Measurements from ENCODE around the gene TBC1D22A. TPM values are rescaled to one million over a fixed set of nuclear protein-coding genes. Genes with fewer than 3 reads are reported as not detected.

Gene TBC1D22A
- total and polyA plus RNA-seq, 2 experiments from 2014 or later = 9.6 to 13.3 TPM

DNA sequence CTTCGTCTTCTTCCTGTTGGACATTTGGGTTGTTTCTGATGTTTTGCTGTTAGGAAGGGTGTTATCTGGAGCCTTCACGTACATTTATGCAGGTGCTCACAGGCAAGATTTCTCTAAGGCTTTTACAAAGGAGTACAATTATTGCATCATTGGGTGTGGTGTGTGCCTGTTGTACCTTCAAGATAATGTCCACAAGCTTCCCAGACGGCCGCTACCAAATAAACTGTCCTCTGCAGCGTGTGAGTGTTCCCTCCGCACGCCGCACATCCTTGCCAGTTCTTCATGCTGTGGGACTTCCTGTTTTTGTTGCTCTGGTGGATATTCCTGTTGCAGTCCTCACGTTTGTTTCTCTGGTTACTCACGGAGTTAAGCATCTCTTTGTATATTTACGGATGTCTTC, 133.3 kb downstream of the TBC1D22A start:
- Mint-ChIP-seq H3K9me3 (no peaks in the 10 kb centered on the region), H3K36me3 (ENCODE audit: low read depth) (peaks cover 14% of the 10 kb centered on the region), H3K4me1 (no peaks in the 10 kb centered on the region), H3K27me3 (ENCODE audit: insufficient read depth, low read depth, poor library complexity) (no peaks in the 10 kb centered on the region), H3K27ac (no peak overlapping the region), H3K4me3 (no peak overlapping the region)
- Histone ChIP-seq H3K79me2 (replicated peaks; ENCODE audit: insufficient read depth) (0 out of 2 replicates have a peak, but pooled peaks cover 4% of the 10 kb centered on the region), H3K27ac (ENCODE audit: low read depth) (0 out of 2 replicates have a peak overlapping the region, but pooled peaks have one; percentile 4), H2AFZ (no peak overlapping the region), H3K4me1 (ENCODE audit: insufficient read depth) (no peaks in the 10 kb centered on the region), H3K36me3 (ENCODE audit: insufficient read depth) (no peaks in the 10 kb centered on the region), H4K20me1 (replicated peaks; ENCODE audit: insufficient read depth) (no peaks in the 10 kb centered on the region), H3K9me2 (ENCODE audit: insufficient read depth) (no peaks in the 10 kb centered on the region), H3K27me3 (ENCODE audit: insufficient read depth) (no peaks in the 10 kb centered on the region), H3K4me3 (no peak overlapping the region), H3F3A (replicated peaks; ENCODE audit: low read depth) (no peaks in the 10 kb centered on the region), H3K4me2 (no peak overlapping the region)
- no peak for DNase-seq (ENCODE audit: low spot score)
- no peak for ATAC-seq
- no peak for TF ChIP-seq EZH2phosphoT487 (IDR thresholded peaks at IDR 0.05; ENCODE audit: unreplicated experiment)
- no peak for TF ChIP-seq CREB1 (CRISPR knock-in tag; IDR thresholded peaks at IDR 0.05; ENCODE audit: low read depth)
- TF ChIP-seq JUNB (IDR thresholded peaks at IDR 0.05; ENCODE audit: unreplicated experiment) = no peak
- no peak for TF ChIP-seq STAT1 (IDR thresholded peaks at IDR 0.05; ENCODE audit: unreplicated experiment)
- no peak for TF ChIP-seq NANOG (IDR thresholded peaks at IDR 0.05; ENCODE audit: borderline replicate concordance)
- TF ChIP-seq ZNF331 (CRISPR knock-in tag; IDR thresholded peaks at IDR 0.05; ENCODE audit: low read depth) = no peak
- TF ChIP-seq, protein P1, sequence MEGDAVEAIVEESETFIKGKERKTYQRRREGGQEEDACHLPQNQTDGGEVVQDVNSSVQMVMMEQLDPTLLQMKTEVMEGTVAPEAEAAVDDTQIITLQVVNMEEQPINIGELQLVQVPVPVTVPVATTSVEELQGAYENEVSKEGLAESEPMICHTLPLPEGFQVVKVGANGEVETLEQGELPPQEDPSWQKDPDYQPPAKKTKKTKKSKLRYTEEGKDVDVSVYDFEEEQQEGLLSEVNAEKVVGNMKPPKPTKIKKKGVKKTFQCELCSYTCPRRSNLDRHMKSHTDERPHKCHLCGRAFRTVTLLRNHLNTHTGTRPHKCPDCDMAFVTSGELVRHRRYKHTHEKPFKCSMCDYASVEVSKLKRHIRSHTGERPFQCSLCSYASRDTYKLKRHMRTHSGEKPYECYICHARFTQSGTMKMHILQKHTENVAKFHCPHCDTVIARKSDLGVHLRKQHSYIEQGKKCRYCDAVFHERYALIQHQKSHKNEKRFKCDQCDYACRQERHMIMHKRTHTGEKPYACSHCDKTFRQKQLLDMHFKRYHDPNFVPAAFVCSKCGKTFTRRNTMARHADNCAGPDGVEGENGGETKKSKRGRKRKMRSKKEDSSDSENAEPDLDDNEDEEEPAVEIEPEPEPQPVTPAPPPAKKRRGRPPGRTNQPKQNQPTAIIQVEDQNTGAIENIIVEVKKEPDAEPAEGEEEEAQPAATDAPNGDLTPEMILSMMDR (conservative IDR thresholded peaks at IDR 0.05; ENCODE audit: low read depth in 2 of 2) = no peak
- no peak for TF ChIP-seq ZNF462 (CRISPR knock-in tag; IDR thresholded peaks at IDR 0.05)
- TF ChIP-seq, protein P2, sequence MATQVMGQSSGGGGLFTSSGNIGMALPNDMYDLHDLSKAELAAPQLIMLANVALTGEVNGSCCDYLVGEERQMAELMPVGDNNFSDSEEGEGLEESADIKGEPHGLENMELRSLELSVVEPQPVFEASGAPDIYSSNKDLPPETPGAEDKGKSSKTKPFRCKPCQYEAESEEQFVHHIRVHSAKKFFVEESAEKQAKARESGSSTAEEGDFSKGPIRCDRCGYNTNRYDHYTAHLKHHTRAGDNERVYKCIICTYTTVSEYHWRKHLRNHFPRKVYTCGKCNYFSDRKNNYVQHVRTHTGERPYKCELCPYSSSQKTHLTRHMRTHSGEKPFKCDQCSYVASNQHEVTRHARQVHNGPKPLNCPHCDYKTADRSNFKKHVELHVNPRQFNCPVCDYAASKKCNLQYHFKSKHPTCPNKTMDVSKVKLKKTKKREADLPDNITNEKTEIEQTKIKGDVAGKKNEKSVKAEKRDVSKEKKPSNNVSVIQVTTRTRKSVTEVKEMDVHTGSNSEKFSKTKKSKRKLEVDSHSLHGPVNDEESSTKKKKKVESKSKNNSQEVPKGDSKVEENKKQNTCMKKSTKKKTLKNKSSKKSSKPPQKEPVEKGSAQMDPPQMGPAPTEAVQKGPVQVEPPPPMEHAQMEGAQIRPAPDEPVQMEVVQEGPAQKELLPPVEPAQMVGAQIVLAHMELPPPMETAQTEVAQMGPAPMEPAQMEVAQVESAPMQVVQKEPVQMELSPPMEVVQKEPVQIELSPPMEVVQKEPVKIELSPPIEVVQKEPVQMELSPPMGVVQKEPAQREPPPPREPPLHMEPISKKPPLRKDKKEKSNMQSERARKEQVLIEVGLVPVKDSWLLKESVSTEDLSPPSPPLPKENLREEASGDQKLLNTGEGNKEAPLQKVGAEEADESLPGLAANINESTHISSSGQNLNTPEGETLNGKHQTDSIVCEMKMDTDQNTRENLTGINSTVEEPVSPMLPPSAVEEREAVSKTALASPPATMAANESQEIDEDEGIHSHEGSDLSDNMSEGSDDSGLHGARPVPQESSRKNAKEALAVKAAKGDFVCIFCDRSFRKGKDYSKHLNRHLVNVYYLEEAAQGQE (IDR thresholded peaks at IDR 0.05; ENCODE audit: unreplicated experiment) = no peak
- TF ChIP-seq ETS1 (IDR thresholded peaks at IDR 0.05) = no peak
- no peak for TF ChIP-seq POLR2AphosphoS5 (IDR thresholded peaks at IDR 0.05; ENCODE audit: low read depth)
- no peak for TF ChIP-seq ZNF114 (CRISPR knock-in tag; IDR thresholded peaks at IDR 0.05)
- TF ChIP-seq EZH2 (IDR thresholded peaks at IDR 0.05; ENCODE audit: low read depth, unreplicated experiment) = no peak
